ENCODE results near the gene AMBRA1.

DNA sequence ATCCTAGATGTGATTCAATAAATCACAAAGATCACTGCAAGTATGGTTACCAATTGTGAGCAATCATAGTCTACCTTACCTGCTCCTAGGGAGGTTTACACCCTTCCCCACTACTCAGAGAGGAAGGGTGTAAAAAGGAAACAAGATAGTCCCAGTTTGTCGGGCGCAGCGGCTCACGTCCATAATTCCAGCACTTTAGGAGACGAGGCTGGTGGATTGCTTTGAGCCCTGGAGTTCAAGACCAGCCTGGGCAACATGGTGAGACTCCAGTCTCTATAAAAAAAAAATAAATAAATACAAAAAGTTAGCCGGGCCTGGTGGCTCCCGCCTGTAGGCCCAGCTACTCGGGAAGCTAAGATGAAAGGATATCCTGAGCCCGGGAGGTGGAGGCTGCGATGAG is 962 bp upstream of the AMBRA1 start:
- TF ChIP-seq CTCF (IDR thresholded peaks at IDR 0.05): no peak
- TF ChIP-seq POLR2A (IDR thresholded peaks at IDR 0.05): no peak
- no peak for TF ChIP-seq EP300 (IDR thresholded peaks at IDR 0.05)
- no peak for TF ChIP-seq POLR2AphosphoS5 (IDR thresholded peaks at IDR 0.05)
